Camera-type eye (tissue), 1 donor: Measurements from ENCODE around the gene BHMT. TPM values are rescaled to one million over a fixed set of nuclear protein-coding genes. Genes with fewer than 3 reads are reported as not detected.

Experiments
- total RNA-seq: library from RNA; depleted of rRNA; stranded (reverse); fragments of >200 nt; gene quantifications from one replicate; pipeline ENCODE4 v1.2.3, GENCODE V29; 2014

Gene BHMT, protein sequence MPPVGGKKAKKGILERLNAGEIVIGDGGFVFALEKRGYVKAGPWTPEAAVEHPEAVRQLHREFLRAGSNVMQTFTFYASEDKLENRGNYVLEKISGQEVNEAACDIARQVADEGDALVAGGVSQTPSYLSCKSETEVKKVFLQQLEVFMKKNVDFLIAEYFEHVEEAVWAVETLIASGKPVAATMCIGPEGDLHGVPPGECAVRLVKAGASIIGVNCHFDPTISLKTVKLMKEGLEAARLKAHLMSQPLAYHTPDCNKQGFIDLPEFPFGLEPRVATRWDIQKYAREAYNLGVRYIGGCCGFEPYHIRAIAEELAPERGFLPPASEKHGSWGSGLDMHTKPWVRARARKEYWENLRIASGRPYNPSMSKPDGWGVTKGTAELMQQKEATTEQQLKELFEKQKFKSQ
- total RNA-seq: 9.3 TPM

DNA sequence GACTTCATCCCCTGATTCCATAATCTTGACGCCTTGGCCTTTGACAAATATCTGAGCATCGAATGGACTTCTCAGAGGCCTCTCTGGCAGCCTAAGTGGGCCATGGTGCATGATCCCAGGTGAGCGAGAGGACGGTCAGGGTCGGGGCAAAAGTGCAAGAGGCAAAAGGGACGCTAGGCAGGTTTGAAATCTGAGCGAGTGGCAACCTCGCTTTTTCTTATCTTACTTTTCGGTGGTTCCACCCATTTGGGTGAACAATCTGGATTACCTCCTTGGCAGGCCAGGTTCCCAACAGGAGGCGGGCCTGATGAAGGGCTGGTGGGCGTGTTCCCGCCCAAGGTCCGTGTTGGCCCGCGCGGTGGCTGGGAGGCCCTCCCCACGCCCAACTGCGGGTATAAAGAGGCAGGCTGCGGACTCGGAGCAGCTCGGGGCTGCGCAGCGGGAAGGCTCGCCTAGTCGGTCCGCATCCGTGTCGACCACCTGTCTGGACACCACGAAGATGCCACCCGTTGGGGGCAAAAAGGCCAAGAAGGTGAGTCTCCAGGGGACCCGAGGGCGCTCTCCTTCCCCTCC is at the start of gene BHMT:
Gene BHMT, plus strand, starts transcription at position 423 of the 573 bp plus-strand sequence. Its CDS starts 77 bp downstream, at position 500.

DNA sequence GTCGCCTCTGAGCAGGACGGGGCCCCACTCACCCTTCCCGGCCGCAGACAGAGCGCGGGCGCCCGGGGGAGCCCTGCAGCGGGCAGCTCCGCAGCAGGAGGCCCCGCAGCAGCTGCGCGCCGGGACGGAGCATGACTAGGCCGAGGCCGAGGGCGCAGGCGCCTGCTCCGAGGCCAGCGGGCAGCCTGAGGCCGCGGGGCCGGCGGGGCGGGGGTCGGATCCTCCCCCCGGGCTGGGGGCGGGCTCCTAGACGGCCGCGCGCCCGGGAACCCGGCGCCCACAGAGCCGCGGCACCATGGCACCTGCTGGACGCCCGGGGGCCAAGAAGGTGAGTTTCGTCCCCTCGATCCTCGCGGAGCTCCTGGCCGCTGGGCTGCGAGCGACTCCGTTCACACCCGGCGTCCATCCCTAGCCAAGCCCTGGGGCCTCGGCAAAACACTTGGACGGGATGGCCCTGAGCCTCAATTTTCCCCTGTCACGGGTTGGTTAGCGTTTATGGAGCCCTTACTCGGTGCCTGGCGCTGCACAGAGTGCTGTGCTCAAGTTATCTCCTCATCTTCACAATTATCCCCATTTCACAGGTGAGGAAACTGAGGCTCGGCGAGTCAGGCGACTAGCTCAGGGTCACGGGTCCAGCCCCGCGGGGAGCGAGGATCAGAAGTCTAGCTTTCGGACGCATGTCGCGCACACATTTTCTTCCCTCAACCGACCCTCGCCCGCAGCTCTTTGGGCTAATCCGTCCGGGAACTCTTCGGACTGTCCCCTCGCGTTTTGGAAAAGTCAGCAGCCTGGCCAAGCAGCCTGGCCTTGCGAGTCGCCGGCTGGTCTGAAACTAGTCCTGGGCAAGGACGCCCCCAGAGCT is 41.9 kb upstream of the BHMT start, which contains the start of the genes BHMT2 and DMGDH:
Gene BHMT2, plus strand, starts transcription at position 280 of the 862 bp plus-strand sequence. Its CDS starts 16 bp downstream, at position 296.
Gene DMGDH, minus strand, starts transcription at position 187 of the 862 bp plus-strand sequence. Its CDS starts 54 bp downstream, at position 133.

Other genes starting within 250 kb of the BHMT start
- 31.9 TPM for gene ARSB, start 126.5 kb upstream of the BHMT start, total RNA-seq
- 3.5 TPM for gene DMGDH, start 42.1 kb upstream of the BHMT start, total RNA-seq
- gene BHMT2, start 42.0 kb upstream of the BHMT start, total RNA-seq: 7.5 TPM
- 67.3 TPM for gene JMY, start 124.3 kb downstream of the BHMT start, total RNA-seq